ENCODE results near the gene SERPINE2. TPM values are rescaled to one million over a fixed set of nuclear protein-coding genes. Genes with fewer than 3 reads are reported as not detected.

Gene SERPINE2
- 18.3 and 22.2 TPM in 2 replicates for total RNA-seq
- polyA plus RNA-seq: 41.2 and 44.3 TPM in 2 replicates

- Histone ChIP-seq H3K4me3 (peak within 1 kb of the TSS; percentile 88), H3K4me1 (ENCODE audit: low read depth) (peaks cover 5% of the 10 kb centered on the region), H3K27ac (no peak within 1 kb of the TSS), H3K27me3 (peaks cover 9% of the 10 kb centered on the region), H3K9me3 (ENCODE audit: low read depth) (no peaks in the 10 kb centered on the region), H3K36me3 (no peaks in the 10 kb centered on the region)
- peak; percentile 44 for TF ChIP-seq CTCF (IDR thresholded peaks at IDR 0.05; ENCODE audit: low read depth, low read length)
- peak; percentile 62 to 79 for DNase-seq (ENCODE audit: low read depth in 1 of 2, low spot score in 1 of 2)
These were observed at the start of gene SERPINE2 for GRCh38 chr2:224039080-224039769. Gene SERPINE2 (minus strand): TSS chr2:224039286. CDS start chr2:224001900, 37,386 bp downstream.

- Histone ChIP-seq H3K27ac (no peak overlapping the region), H3K4me1 (ENCODE audit: low read depth) (no peaks in the 10 kb centered on the region), H3K4me3 (no peak overlapping the region), H3K36me3 (no peaks in the 10 kb centered on the region), H3K9me3 (ENCODE audit: low read depth) (no peaks in the 10 kb centered on the region), H3K27me3 (no peaks in the 10 kb centered on the region)
- peak in 1 of 2 donors; percentile 84 for DNase-seq (ENCODE audit: low read depth in 1 of 2, low spot score in 1 of 2)
- no peak for TF ChIP-seq CTCF (IDR thresholded peaks at IDR 0.05; ENCODE audit: low read depth, low read length)
These were observed 47.3 kb upstream of the SERPINE2 start for GRCh38 chr2:224086226-224086914.

GRCh38 chr2:224085811-224086210, 46.7 kb upstream of the SERPINE2 start:
- Histone ChIP-seq H3K4me3 (no peak overlapping the region), H3K4me1 (ENCODE audit: low read depth) (no peaks in the 10 kb centered on the region), H3K36me3 (no peaks in the 10 kb centered on the region), H3K9me3 (ENCODE audit: low read depth) (no peaks in the 10 kb centered on the region), H3K27ac (no peak overlapping the region), H3K27me3 (no peaks in the 10 kb centered on the region)
- DNase-seq (ENCODE audit: low read depth in 1 of 2, low spot score in 1 of 2): no peak
- no peak for TF ChIP-seq CTCF (IDR thresholded peaks at IDR 0.05; ENCODE audit: low read depth, low read length)

GRCh38 chr2:224085246-224085645, 46.2 kb upstream of the SERPINE2 start:
- peak in 1 of 2 donors; percentile 44 for DNase-seq (ENCODE audit: low read depth in 1 of 2, low spot score in 1 of 2)
- H3K9me3 ChIP-seq (ENCODE audit: low read depth): no peaks in the 10 kb centered on the region

More at GRCh38 chr2:224085246-224085645, 46.2 kb upstream of the SERPINE2 start:
- no peak for TF ChIP-seq CTCF (IDR thresholded peaks at IDR 0.05; ENCODE audit: low read depth, low read length)
- H3K27me3 ChIP-seq: no peaks in the 10 kb centered on the region
- no peaks in the 10 kb centered on the region for H3K4me1 ChIP-seq (ENCODE audit: low read depth)
- no peak overlapping the region for H3K4me3 ChIP-seq
- no peak overlapping the region for H3K27ac ChIP-seq
- no peaks in the 10 kb centered on the region for H3K36me3 ChIP-seq
